Measurements from ENCODE around the gene POC1B.

GRCh38 chr12:89568484-89568883 lies 42.6 kb upstream of the POC1B start:
- TF ChIP-seq CTCF (IDR thresholded peaks at IDR 0.05; ENCODE audit: low read length) = no peak
- no peak for TF ChIP-seq EZH2 (IDR thresholded peaks at IDR 0.05; ENCODE audit: borderline replicate concordance, low read length)

Measured in OCI-LY1 (cell line).